GM12801 (cell line): Measurements from ENCODE around the gene SPRY2.

Experiments
- TF ChIP-seq, protein P1 (sequence below): IDR thresholded peaks from one replicate; pipeline ENCODE4 v1.5.1; 2011; ENCODE audit warnings: control low read depth; ENCODE audit not compliant: insufficient read length; ENCODE audit errors: extremely low read depth

SPRY2 gene

DNA sequence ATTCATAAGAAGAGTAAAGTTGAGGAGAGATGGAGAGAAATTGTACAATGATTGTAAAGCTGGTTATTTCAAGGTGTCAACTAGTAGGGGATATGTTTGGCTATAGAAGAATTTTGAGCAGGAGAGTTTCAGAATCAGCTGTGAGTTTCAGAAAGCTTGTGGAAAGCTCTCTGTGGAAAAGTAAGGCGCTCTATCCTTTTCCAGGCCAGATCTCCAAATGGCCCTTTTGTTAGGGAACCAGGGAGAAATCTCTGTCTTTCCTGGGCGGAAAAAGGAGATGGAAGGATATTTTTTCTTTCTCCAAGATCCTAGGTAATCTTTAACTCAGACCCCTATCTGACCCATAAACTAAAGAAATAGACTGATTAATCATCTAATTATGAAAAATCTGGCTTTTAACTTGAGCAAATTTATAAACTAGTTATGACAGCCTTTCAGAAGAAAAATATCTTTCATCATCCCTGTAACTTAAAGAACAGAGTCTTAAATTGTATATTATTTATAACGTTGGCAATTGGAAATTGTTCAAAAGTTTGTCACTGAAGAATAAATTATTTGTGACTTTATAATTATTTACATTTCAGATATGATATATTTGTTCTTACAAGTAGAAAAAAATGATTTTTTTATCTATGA, 34.5 kb downstream of the SPRY2 start:
- TF ChIP-seq, protein P1, sequence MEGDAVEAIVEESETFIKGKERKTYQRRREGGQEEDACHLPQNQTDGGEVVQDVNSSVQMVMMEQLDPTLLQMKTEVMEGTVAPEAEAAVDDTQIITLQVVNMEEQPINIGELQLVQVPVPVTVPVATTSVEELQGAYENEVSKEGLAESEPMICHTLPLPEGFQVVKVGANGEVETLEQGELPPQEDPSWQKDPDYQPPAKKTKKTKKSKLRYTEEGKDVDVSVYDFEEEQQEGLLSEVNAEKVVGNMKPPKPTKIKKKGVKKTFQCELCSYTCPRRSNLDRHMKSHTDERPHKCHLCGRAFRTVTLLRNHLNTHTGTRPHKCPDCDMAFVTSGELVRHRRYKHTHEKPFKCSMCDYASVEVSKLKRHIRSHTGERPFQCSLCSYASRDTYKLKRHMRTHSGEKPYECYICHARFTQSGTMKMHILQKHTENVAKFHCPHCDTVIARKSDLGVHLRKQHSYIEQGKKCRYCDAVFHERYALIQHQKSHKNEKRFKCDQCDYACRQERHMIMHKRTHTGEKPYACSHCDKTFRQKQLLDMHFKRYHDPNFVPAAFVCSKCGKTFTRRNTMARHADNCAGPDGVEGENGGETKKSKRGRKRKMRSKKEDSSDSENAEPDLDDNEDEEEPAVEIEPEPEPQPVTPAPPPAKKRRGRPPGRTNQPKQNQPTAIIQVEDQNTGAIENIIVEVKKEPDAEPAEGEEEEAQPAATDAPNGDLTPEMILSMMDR = no peak

DNA sequence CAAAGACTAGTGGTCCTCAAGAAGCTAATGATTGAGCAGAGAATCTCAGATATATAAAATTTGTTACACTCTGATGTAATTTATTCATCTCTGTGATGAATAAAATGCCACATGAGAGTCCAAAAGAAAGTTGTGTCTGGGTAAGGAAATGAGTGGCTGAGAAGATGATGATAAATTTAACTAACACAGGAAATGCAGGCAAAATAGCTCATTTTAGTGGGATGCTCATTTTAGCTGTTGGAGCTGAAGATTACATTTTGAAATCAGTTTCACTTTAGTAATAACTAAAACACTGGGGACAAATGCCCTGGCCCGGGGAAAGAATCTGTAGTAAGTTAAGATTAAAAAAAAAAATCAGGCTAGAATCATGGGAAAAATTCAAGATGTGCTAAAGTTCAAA, 35.2 kb downstream of the SPRY2 start:
- TF ChIP-seq, protein P1 = no peak

DNA sequence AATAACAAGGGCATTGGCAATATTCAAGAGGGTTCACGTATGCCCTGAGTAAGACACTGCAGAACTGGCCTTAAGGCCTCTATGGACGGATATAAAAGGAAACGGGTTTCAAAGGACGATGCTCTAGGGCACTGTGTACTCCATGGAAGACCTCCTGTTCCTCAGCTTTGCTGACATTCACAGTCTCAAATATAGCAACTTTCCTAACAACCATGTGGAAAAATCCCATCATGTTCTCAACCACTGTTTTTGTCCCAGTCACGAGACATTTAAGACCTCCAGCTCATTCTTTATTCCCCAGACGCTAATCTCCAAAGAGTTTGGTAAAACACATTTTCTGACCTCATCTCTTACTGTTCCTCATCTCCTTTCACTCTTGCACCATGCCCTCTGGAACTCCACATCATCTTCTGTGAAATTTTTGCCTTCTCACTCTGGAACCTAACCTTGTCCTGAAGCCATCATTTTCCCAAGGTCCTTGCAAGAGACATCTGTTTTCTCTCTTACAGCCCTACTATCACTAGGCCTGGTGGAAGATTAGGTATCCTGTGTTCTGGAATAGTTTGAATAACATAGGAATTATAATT, 37.6 kb downstream of the SPRY2 start:
- TF ChIP-seq, protein P1 = no peak

- TF ChIP-seq, protein P1 = no peak
Observed at GRCh38 chr13:80299046-80299445, 41.9 kb downstream of the SPRY2 start.

- TF ChIP-seq, protein P1 = no peak
Observed at GRCh38 chr13:80297503-80297902, 43.4 kb downstream of the SPRY2 start.

DNA sequence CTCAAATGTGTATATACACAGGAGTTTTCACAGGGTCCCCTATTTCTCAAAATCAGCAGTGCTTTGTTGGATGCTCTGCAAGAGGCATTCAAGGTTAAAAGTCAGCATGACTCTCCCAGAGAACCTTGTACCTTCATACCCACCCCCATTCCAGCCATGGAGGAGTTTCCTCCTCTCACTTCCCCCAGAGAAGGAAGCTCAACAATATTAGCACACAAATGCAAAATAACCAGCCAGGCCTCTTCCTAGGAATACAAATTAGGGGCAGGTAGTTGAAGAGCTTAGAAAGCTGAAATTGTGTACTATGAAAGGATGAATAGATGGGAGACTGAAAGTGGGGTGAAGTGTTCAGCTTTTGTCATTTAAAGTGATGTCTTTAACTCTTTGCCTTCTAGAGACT, 43.8 kb downstream of the SPRY2 start:
- TF ChIP-seq, protein P1 = no peak

DNA sequence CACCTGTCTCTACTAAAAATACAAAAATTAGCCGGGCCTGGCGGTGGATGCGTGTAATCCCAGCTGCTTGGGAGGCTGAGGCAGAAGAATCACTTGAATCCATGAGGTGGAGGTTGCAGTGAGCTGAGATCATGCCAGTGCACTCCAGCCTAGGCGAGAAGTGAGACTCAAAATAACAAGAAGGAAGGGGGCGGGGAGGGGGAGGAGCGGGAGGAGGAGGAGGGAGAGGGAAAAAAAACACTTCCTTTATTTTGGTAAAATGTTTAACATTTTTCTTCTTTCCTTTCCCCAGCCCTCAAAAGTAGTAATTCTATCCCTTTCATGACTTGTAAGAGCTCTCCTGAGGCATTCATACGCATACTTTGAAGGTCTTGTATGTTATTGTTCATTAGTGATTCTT, 44.3 kb downstream of the SPRY2 start:
- TF ChIP-seq, protein P1 = no peak
